Stimulated activated CD8-positive, alpha-beta memory T cell treated with anti-CD3 and anti-CD28 coated beads, Interleukin-12 subunit alpha, Interleukin-12 subunit beta, amount 100 ng/mL, for 4 hours (primary cell): Measurements from ENCODE around the gene ZNF749.

Experiments used
- DNase-seq: peaks from one replicate; pipeline ENCODE4 v3.0.0-alpha.2; 2020; ENCODE audit warnings: low read depth

ZNF749 gene

GRCh38 chr19:57435062-57435978 lies at the start of gene ZNF749:
TSS of gene ZNF749 (plus strand) at chr19:57435325. CDS start at chr19:57435579, 254 bp downstream.
- peak; percentile 87 for DNase-seq

GRCh38 chr19:57389194-57389729 lies 45.9 kb upstream of the ZNF749 start:
- DNase-seq = no peak

DNA sequence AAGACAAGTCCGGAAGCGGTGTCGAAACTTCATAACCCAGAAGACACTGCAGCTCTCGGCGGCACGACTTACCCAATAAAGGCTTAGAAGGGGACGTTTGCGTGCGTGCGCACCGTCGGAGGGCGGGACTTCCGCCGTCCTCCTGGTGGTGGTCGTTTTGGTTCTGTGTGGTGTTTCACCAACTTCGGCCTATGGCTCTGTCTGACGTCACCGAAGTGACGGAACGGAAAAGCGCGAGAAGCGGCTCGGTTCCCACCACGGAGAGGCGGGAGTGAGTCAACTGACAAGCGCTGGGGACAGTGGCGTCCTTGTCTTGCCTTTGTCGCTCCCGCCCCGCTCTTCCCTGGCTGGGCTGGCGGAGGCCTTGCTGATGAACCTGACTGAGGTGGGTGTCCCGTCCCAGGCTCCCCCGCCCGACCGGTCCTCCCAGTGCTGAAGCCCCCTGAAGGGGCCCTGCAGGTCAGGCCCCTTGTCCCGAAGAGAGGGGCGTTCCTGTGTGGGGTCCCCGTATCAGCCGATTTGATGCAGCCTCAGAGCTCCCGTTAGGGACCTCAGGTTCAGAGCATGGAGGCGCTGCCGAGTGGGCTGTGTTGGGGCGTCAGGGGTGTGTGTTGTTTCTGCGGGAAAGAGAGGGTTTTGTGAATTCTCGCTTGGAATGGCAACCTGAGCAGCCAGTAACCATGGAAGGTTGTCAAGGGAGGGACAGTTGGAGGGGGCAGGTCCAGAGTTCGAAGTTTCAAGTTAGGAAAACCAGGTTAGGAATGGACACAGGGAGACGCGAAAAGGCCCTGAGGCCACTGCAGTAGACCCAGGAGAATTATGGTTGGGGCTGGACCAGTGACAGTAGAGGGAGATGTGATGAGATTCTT lies 45.2 kb upstream of the ZNF749 start, which contains the start of gene ZNF548:
ZNF548 (plus strand) TSS at position 125 of the 869 bp plus-strand sequence; CDS start at position 371, 246 bp downstream.
- DNase-seq = peak; percentile 99

- DNase-seq = no peak
Measured at GRCh38 chr19:57395710-57396109, 39.4 kb upstream of the ZNF749 start.

DNA sequence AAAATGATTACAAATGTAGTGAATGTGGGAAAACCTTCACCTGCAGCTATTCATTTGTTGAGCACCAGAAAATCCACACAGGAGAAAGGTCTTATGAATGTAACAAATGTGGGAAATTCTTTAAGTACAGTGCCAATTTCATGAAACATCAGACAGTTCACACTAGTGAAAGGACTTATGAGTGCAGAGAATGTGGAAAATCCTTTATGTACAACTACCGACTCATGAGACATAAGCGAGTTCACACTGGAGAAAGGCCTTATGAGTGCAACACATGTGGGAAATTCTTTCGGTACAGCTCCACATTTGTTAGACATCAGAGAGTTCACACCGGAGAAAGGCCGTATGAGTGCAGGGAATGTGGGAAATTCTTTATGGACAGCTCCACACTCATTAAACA lies 36.3 kb upstream of the ZNF749 start:
- no peak for DNase-seq

DNA sequence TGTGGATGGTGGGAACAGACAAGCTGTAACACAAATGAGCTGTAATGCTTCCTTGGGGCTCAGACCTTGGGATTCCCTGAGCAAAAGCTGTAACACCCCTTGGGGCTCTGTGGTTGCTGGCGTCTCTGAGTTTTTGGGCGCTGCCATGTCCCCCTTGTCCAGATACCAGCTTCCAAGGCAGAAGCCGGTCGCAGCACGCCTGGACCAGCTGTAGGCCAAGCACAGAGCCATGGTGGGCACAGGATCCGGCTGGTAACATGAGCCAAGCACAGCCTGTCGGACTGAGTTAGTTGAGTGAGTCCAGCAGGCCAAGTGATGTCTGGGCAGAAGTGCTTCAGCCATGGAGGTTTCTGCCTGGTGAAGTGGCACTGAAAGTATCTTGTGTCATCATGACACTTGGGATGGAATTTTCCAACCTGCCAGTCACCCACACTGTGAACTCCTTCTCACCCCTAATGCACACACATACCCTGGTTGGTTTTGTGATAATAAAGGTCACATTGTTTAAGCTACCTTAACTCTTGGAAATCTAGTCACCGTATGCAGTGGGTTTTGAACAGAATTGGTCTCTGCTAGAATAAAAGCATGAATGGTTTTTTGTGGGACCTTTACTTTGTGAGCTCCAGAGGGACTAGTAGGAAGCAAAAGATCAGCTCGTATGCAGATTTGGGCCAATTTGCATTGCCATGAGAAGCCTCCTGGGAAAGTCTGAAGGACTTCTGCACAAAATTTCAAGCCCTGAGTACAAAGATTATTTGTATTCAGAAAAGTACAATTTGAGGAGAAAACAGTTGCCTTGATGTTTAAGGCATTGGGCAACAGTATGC lies 31.2 kb upstream of the ZNF749 start:
- no peak for DNase-seq

GRCh38 chr19:57406516-57407123 lies 28.5 kb upstream of the ZNF749 start:
- peak; percentile 47 for DNase-seq

- DNase-seq = peak; percentile 80
Measured at GRCh38 chr19:57410877-57411671, 24.1 kb upstream of the ZNF749 start, which contains the start of gene ZNF17. TSS of gene ZNF17 (plus strand) at chr19:57411161. CDS start at chr19:57413616, 2,455 bp downstream.

GRCh38 chr19:57419439-57419838 lies 15.7 kb upstream of the ZNF749 start:
- DNase-seq = no peak

- no peak for DNase-seq
Measured at GRCh38 chr19:57421037-57421436, 14.1 kb upstream of the ZNF749 start.

DNA sequence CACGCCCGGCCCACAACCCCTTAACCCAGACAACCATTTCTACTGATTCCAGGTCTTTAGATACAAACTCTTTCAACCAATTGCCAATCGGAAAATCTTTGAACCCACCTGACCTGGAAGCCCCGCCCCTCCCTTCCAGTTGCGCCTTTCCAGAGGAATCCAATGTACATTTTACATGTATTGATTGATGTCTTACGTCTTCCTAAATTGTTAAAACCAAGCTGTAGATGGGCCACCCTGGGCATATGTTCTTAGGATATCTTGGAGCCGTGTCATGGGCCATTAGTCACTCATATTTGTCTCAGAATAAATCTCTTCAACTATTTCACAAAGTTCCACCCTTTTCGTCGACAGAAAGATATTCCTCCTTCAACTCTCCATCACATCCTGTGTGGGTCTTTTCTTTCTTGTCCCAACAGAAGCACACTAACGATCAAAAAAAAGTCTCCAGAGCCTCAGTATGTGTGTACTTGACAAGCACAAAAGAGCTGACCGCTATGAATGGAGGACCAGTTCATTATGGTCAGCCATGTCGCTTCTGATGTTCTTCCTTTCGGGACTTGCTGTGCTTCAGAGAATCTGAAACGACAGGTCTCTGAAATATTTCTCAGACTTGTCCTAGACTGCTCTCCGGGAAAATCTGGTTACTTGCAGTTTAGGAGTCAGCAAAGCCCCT lies 601 bp upstream of the ZNF749 start:
- no peak for DNase-seq

- no peak for DNase-seq
Measured at GRCh38 chr19:57436417-57436816, 1.3 kb downstream of the ZNF749 start.

- DNase-seq = no peak
Measured at GRCh38 chr19:57437931-57438330, 2.8 kb downstream of the ZNF749 start.

- DNase-seq = no peak
Measured at GRCh38 chr19:57438925-57439324, 3.8 kb downstream of the ZNF749 start.

- no peak for DNase-seq
Measured at GRCh38 chr19:57441979-57442752, 7.0 kb downstream of the ZNF749 start.

GRCh38 chr19:57443121-57443696 lies 8.1 kb downstream of the ZNF749 start:
- no peak for DNase-seq

DNA sequence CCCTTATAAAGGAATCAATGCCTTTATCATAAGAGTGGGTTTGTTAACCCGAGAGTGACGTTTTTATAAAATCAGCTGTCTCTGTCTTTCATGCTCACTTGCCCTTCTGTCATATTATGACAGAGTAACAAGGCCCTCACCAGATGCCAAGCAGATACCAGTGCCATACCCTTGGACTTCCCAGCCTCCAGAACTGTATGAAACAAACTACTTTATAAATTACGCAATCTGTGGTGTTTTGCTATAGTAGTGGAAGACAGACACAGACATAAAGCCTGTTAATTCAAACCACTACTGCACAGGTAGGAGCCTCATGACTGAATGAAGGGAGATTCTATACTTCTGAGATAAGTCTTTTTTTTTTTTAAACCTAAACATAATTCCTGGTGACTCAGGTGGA lies 17.2 kb downstream of the ZNF749 start:
- no peak for DNase-seq

GRCh38 chr19:57465680-57466381 lies 30.7 kb downstream of the ZNF749 start:
- no peak for DNase-seq
